ENCODE data around the gene TMEM161B. TPM values are rescaled to one million over a fixed set of nuclear protein-coding genes. Genes with fewer than 3 reads are reported as not detected.
"Not testable (repeated sequence)": the region's sequence is repeated elsewhere in the genome, so short reads cannot be mapped to it uniquely, and the experiment has no call there.

Gene TMEM161B
- total RNA-seq, 1 donor from 2014 or later, result 9.5 TPM

- DNase-seq (ENCODE audit: low read depth), result no peak
- no peak for TF ChIP-seq CTCF (conservative IDR thresholded peaks at IDR 0.05; ENCODE audit: low read depth, low read length)
- H3K4me3 ChIP-seq (ENCODE audit: low read depth, low read length), result no peak overlapping the region
These were observed 80.0 kb downstream of the TMEM161B start for GRCh38 chr5:88188458-88189132.

- no peak for DNase-seq (ENCODE audit: low read depth)
- no peak for TF ChIP-seq CTCF (conservative IDR thresholded peaks at IDR 0.05; ENCODE audit: low read depth, low read length)
- H3K4me3 ChIP-seq (ENCODE audit: low read depth, low read length), result no peak overlapping the region
These were observed 85.4 kb downstream of the TMEM161B start for GRCh38 chr5:88183255-88183654.

- not testable (repeated sequence) for DNase-seq (ENCODE audit: low read depth); H3K4me3 ChIP-seq (ENCODE audit: low read depth, low read length)
These were observed 91.2 kb downstream of the TMEM161B start for GRCh38 chr5:88177486-88177885.

GRCh38 chr5:88172847-88173758 is 95.5 kb downstream of the TMEM161B start:
- TF ChIP-seq CTCF (conservative IDR thresholded peaks at IDR 0.05; ENCODE audit: low read depth, low read length), result no peak
- H3K4me3 ChIP-seq (ENCODE audit: low read depth, low read length), result no peak overlapping the region
- DNase-seq (ENCODE audit: low read depth), result no peak

GRCh38 chr5:88159591-88159990 is 109.1 kb downstream of the TMEM161B start:
- no peak for TF ChIP-seq CTCF (conservative IDR thresholded peaks at IDR 0.05; ENCODE audit: low read depth, low read length)
- no peak overlapping the region for H3K4me3 ChIP-seq (ENCODE audit: low read depth, low read length)
- DNase-seq (ENCODE audit: low read depth), result no peak

GRCh38 chr5:88158056-88158455 is 110.6 kb downstream of the TMEM161B start:
- TF ChIP-seq CTCF (conservative IDR thresholded peaks at IDR 0.05; ENCODE audit: low read depth, low read length), result no peak
- no peak for DNase-seq (ENCODE audit: low read depth)
- H3K4me3 ChIP-seq (ENCODE audit: low read depth, low read length), result no peak overlapping the region

GRCh38 chr5:88154891-88155290 is 113.8 kb downstream of the TMEM161B start:
- no peak for DNase-seq (ENCODE audit: low read depth)
- TF ChIP-seq CTCF (conservative IDR thresholded peaks at IDR 0.05; ENCODE audit: low read depth, low read length), result no peak
- no peak overlapping the region for H3K4me3 ChIP-seq (ENCODE audit: low read depth, low read length)
